SK-N-SH treated with all-trans-retinoic acid at 6 μM for 48 hours (cell line): ENCODE data around the gene ABT1.
A peak's percentile ranks its signal among the peaks of the same experiment; 100 is the strongest.

Experiments used
- ATAC-seq: fragments of 200-7000 bp; cut with Tn5 transposase; 3 replicates; pipeline ENCODE4 v1.9.1; 2020; ENCODE audit warnings: mild to moderate bottlenecking, moderate library complexity
- ARNTL ChIP-seq: fragments of 450-650 bp; formaldehyde crosslinking; IDR thresholded peaks from 2 replicates; pipeline ENCODE4 v1.5.0; 2020; ENCODE audit warnings: low read depth, mild to moderate bottlenecking, moderate library complexity, borderline replicate concordance
- BACH2 ChIP-seq: fragments of 250-450 bp; sonication (Bioruptor Pico); IDR thresholded peaks from 2 replicates; pipeline ENCODE4 v1.9.0; 2021; ENCODE audit warnings: mild to moderate bottlenecking, borderline replicate concordance
- CREB5 ChIP-seq: fragments of 250-450 bp; sonication (Bioruptor Pico); IDR thresholded peaks from 2 replicates; pipeline ENCODE4 v1.5.1; 2020; ENCODE audit warnings: low read depth, mild to moderate bottlenecking, moderate library complexity
- CSDC2 ChIP-seq: fragments of 250-450 bp; sonication (Bioruptor Pico); IDR thresholded peaks from 2 replicates; pipeline ENCODE4 v1.5.0; 2020; ENCODE audit warnings: mild to moderate bottlenecking, moderate library complexity
- CSRNP3 ChIP-seq: fragments of 250-450 bp; sonication (Bioruptor Pico); IDR thresholded peaks from 2 replicates; pipeline ENCODE4 v1.5.1; 2021; ENCODE audit warnings: mild to moderate bottlenecking, moderate library complexity
- ESRRG ChIP-seq: fragments of 250-450 bp; sonication (Bioruptor Pico); IDR thresholded peaks from 2 replicates; pipeline ENCODE4 v1.6.1; 2021; ENCODE audit warnings: mild to moderate bottlenecking
- GLIS3 ChIP-seq: fragments of 250-450 bp; sonication (Bioruptor Pico); IDR thresholded peaks from 2 replicates; pipeline ENCODE4 v1.5.0; 2020; ENCODE audit warnings: mild to moderate bottlenecking, moderate library complexity
- ISL1 ChIP-seq: fragments of 250-450 bp; sonication (Bioruptor Pico); IDR thresholded peaks from 2 replicates; pipeline ENCODE4 v2.1.2; 2022; ENCODE audit warnings: mild to moderate bottlenecking, moderate library complexity
- OSR1 ChIP-seq: fragments of 250-450 bp; sonication (Bioruptor Pico); IDR thresholded peaks from 2 replicates; pipeline ENCODE4 v1.8.0; 2022; ENCODE audit warnings: moderate library complexity, mild to moderate bottlenecking, inconsistent platforms
- PPARA ChIP-seq: fragments of 250-450 bp; sonication (Bioruptor Pico); IDR thresholded peaks from 2 replicates; pipeline ENCODE4 v1.5.0; 2020; ENCODE audit warnings: mild to moderate bottlenecking, borderline replicate concordance
- TCF4 ChIP-seq: fragments of 250-450 bp; sonication (Bioruptor Pico); IDR thresholded peaks from 2 replicates; pipeline ENCODE4 v1.8.0; 2021; ENCODE audit warnings: mild to moderate bottlenecking, moderate library complexity, borderline replicate concordance
- TSHZ2 ChIP-seq: fragments of 250-450 bp; sonication (Bioruptor Pico); IDR thresholded peaks from 2 replicates; pipeline ENCODE4 v1.5.0; 2020; ENCODE audit warnings: mild to moderate bottlenecking, moderate library complexity
- ZFP3 ChIP-seq: fragments of 250-450 bp; sonication (Bioruptor Pico); IDR thresholded peaks from 2 replicates; pipeline ENCODE4 v1.5.0; 2020; ENCODE audit warnings: mild to moderate bottlenecking, moderate library complexity
- ZFP30 ChIP-seq: fragments of 450-650 bp; formaldehyde crosslinking; IDR thresholded peaks from 2 replicates; pipeline ENCODE4 v1.5.0; 2022; ENCODE audit warnings: mild to moderate bottlenecking, moderate library complexity
- ZNF565 ChIP-seq: fragments of 450-650 bp; formaldehyde crosslinking; conservative IDR thresholded peaks from 2 replicates; pipeline ENCODE4 v1.5.0; 2020; ENCODE audit warnings: low read depth, mild to moderate bottlenecking, moderate library complexity
- ZNF70 ChIP-seq: fragments of 450-650 bp; formaldehyde crosslinking; IDR thresholded peaks from 2 replicates; pipeline ENCODE4 v1.5.0; 2020; ENCODE audit warnings: mild to moderate bottlenecking, moderate library complexity
- ZNF8 ChIP-seq: fragments of 450-650 bp; formaldehyde crosslinking; IDR thresholded peaks from 2 replicates; pipeline ENCODE4 v1.5.0; 2020; ENCODE audit warnings: mild to moderate bottlenecking, moderate library complexity

The ABT1 gene

GRCh38 chr6:26613689-26614683 lies 17.2 kb downstream of the ABT1 start:
- TF ChIP-seq TSHZ2 (CRISPR knock-in tag): no peak
- no peak for TF ChIP-seq OSR1
- no peak for TF ChIP-seq CREB5 (CRISPR knock-in tag)
- TF ChIP-seq TCF4: no peak
- TF ChIP-seq PPARA (CRISPR knock-in tag): no peak
- TF ChIP-seq ZFP3: no peak
- TF ChIP-seq GLIS3 (CRISPR knock-in tag): no peak
- TF ChIP-seq ISL1: no peak
- TF ChIP-seq ZFP30 (CRISPR knock-in tag): no peak
- no peak for TF ChIP-seq BACH2 (CRISPR knock-in tag)
- TF ChIP-seq ZNF70 (CRISPR knock-in tag): no peak
- no peak for ATAC-seq

GRCh38 chr6:26623339-26623859 lies 26.6 kb downstream of the ABT1 start:
- no peak for ATAC-seq
- no peak for TF ChIP-seq CSDC2 (CRISPR knock-in tag)
- TF ChIP-seq ISL1: no peak
- TF ChIP-seq ZFP30 (CRISPR knock-in tag): no peak
- no peak for TF ChIP-seq ZFP3
- TF ChIP-seq BACH2 (CRISPR knock-in tag): no peak
- no peak for TF ChIP-seq ESRRG (CRISPR knock-in tag)
- no peak for TF ChIP-seq TSHZ2 (CRISPR knock-in tag)
- no peak for TF ChIP-seq ZNF565 (CRISPR knock-in tag)
- no peak for TF ChIP-seq ARNTL
- TF ChIP-seq OSR1: no peak
- TF ChIP-seq CSRNP3 (CRISPR knock-in tag): no peak
- TF ChIP-seq CREB5 (CRISPR knock-in tag): no peak
- TF ChIP-seq ZNF70 (CRISPR knock-in tag): no peak

DNA sequence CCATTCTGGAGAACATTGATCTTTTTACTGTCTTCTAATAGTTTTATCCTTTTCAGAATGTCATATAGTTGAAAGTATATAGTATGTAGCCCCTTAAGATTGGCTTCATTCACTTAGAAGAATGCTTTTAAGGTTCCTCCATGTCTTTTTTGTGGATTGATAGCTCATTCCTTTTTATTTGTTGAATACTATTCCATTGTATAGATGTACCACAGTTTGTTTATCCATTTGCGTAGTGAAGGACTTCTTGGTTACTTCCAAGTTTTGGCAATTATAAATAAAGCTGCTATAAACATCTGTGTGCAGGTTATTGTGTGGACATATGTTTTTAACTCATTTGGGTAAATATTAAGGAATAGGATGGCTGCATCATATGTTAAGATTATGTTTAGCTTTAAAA lies 27.8 kb downstream of the ABT1 start:
- no peak for ATAC-seq
- no peak for TF ChIP-seq ZFP3
- TF ChIP-seq ZNF8 (CRISPR knock-in tag): peak; percentile 99
